Measurements from ENCODE around the gene GPR162. TPM values are rescaled to one million over a fixed set of nuclear protein-coding genes. Genes with fewer than 3 reads are reported as not detected.
A peak's percentile ranks its signal among the peaks of the same experiment; 100 is the strongest.

Gene GPR162
- total and polyA plus RNA-seq, 7 experiments from 2014 or later, result 0.30 to 10.5 (median 0.38) TPM; not detected in 2

DNA sequence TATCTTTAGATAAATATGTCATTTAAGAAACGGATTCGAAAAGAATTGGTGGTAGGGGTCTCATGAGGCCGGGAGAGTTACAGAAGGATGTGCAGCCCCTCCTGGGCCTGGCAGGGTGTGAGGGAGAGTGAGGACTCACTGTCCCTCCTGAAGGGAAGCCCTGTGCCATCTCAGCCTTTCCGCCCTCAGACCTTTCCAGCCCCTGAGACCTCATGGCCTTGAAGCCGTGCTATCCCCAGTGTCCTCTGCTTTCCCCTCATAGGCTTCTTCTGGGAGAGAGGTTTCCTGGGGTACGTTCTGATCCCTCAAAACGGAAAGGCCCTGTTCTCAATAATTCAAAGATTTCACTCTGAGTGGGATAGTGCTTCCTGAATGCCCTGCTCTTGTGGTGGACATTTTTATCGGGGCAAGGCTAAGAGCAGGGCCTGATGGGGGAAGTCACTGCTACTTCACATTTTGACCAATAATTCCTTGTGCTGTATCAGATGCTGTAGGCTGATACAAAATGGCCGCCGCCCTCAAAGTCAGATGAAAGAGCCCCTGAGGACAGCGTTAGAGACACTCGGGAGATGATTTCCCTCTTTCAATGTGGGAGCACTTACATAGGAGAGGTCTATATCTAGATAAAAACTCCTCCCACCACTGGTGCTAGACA is 31.0 kb upstream of the GPR162 start:
- Histone ChIP-seq H3K9me3 (ENCODE audit: control insufficient read depth in 2 of 3, low read length in 3 of 3) (no peaks in the 10 kb centered on the region), H3K4me3 (ENCODE audit: low read length) (peak overlapping the region; percentile 87), H3K4me1 (ENCODE audit: control insufficient read depth in 2 of 2, insufficient read depth in 2 of 2, low read length in 2 of 2) (peaks cover 0 to 42% of the 10 kb centered on the region in 2 donors), H3K27me3 (ENCODE audit: control insufficient read depth in 2 of 2, insufficient read depth in 2 of 2, low read length in 2 of 2) (no peaks in the 10 kb centered on the region), H3K27ac (ENCODE audit: low read depth, low read length) (peak overlapping the region; percentile 86), H3K36me3 (ENCODE audit: control insufficient read depth in 2 of 3, insufficient read depth in 3 of 3, low read length in 3 of 3) (peaks cover 0 to 6% (median 5%) of the 10 kb centered on the region in 3 experiments)
- Mint-ChIP-seq H3K9me3 (no peaks in the 10 kb centered on the region), H3K4me1 (peaks cover 54 to 81% (median 70%) of the 10 kb centered on the region in 7 donors), H3K4me3 (peak overlapping the region; percentile 85 to 99 (median 96)), H3K36me3 (peaks cover 4 to 27% (median 7%) of the 10 kb centered on the region in 5 donors), H3K27ac (peak overlapping the region; percentile 92 to 99 (median 97)), H3K27me3 (no peaks in the 10 kb centered on the region)
- DNase-seq, result peak in 5 of 9 donors; percentile 46 to 56 (median 49)
- ATAC-seq, result peak; percentile 36
- ChIA-PET CTCF (interaction anchor here (1.4 to 2.7 kb wide), 5 partner anchors 10 to 45 kb away, joined by 3 to 15 read pairs (median 8); partner anchors contain the start of gene MLF2), POLR2A (interaction anchor here (0.6 to 3.3 kb wide), 17 partner anchors 10 to 187 kb away, joined by 3 to 29 read pairs (median 8); partner anchors contain the start of genes COPS7A, ENO2, GPR162 and MLF2)
- intact Hi-C loops (cut with micrococcal nuclease), result loop anchor here in 1 of 2 donors (2.0 to 5.0 kb wide), 2 partner anchors 34 to 103 kb away; partner anchors contain the start of gene ZNF384

- Histone ChIP-seq H3K27ac (ENCODE audit: low read depth, low read length) (peak overlapping the region; percentile 86), H3K27me3 (ENCODE audit: control insufficient read depth in 2 of 2, insufficient read depth in 2 of 2, low read length in 2 of 2) (no peaks in the 10 kb centered on the region), H3K4me1 (ENCODE audit: control insufficient read depth in 2 of 2, insufficient read depth in 2 of 2, low read length in 2 of 2) (peaks cover 0 to 35% of the 10 kb centered on the region in 2 donors), H3K9me3 (ENCODE audit: control insufficient read depth in 2 of 3, low read length in 3 of 3) (no peaks in the 10 kb centered on the region), H3K36me3 (ENCODE audit: control insufficient read depth in 2 of 3, insufficient read depth in 3 of 3, low read length in 3 of 3) (peaks cover 0 to 20% (median 13%) of the 10 kb centered on the region in 3 experiments), H3K4me3 (ENCODE audit: low read length) (peak overlapping the region; percentile 87)
- Mint-ChIP-seq H3K4me1 (peaks cover 51 to 82% (median 71%) of the 10 kb centered on the region in 7 donors), H3K27me3 (no peaks in the 10 kb centered on the region), H3K4me3 (peak overlapping the region; percentile 85 to 99 (median 96)), H3K36me3 (peaks cover 4 to 37% (median 14%) of the 10 kb centered on the region in 5 donors), H3K9me3 (no peaks in the 10 kb centered on the region), H3K27ac (peak overlapping the region; percentile 88 to 99 (median 97))
- ChIA-PET CTCF (interaction anchor here (0.5 to 2.7 kb wide), 9 partner anchors 9 to 123 kb away, joined by 3 to 18 read pairs (median 7); partner anchors contain the start of gene MLF2), POLR2A (interaction anchor here (0.8 to 3.3 kb wide), 18 partner anchors 9 to 189 kb away, joined by 3 to 29 read pairs (median 6); partner anchors contain the start of genes CDCA3, GPR162, LAG3 and MLF2)
- peak in 2 of 9 donors; percentile 22 to 55 for DNase-seq
- intact Hi-C loops (cut with micrococcal nuclease), result loop anchor here (1.0 to 5.0 kb wide), 4 partner anchors 17 to 105 kb away; partner anchors contain the start of gene ZNF384 (in 1 of the 2)
- ATAC-seq, result peak; percentile 22
These were observed 29.6 kb upstream of the GPR162 start for GRCh38 chr12:6791931-6792520.

- Histone ChIP-seq H3K36me3 (ENCODE audit: control insufficient read depth in 2 of 3, insufficient read depth in 3 of 3, low read length in 3 of 3) (peaks cover 0 to 26% (median 13%) of the 10 kb centered on the region in 3 experiments), H3K9me3 (ENCODE audit: control insufficient read depth in 2 of 3, low read length in 3 of 3) (no peaks in the 10 kb centered on the region), H3K27ac (ENCODE audit: low read depth, low read length) (peak overlapping the region; percentile 86), H3K27me3 (ENCODE audit: control insufficient read depth in 2 of 2, insufficient read depth in 2 of 2, low read length in 2 of 2) (no peaks in the 10 kb centered on the region), H3K4me1 (ENCODE audit: control insufficient read depth in 2 of 2, insufficient read depth in 2 of 2, low read length in 2 of 2) (peaks cover 0 to 29% of the 10 kb centered on the region in 2 donors), H3K4me3 (ENCODE audit: low read length) (peak overlapping the region; percentile 87)
- Mint-ChIP-seq H3K27ac (peak overlapping the region; percentile 88 to 99 (median 97)), H3K4me3 (peak overlapping the region; percentile 85 to 99 (median 96)), H3K4me1 (peaks cover 52 to 84% (median 72%) of the 10 kb centered on the region in 7 donors), H3K36me3 (peaks cover 4 to 37% (median 18%) of the 10 kb centered on the region in 5 donors), H3K27me3 (no peaks in the 10 kb centered on the region), H3K9me3 (no peaks in the 10 kb centered on the region)
- DNase-seq, result peak in 7 of 9 donors; percentile 66 to 79 (median 76)
- intact Hi-C loops (cut with micrococcal nuclease), result loop anchor here (1.0 to 5.0 kb wide), 6 partner anchors 9 to 105 kb away; partner anchors contain the start of gene ZNF384 (in 1 of the 2)
- ChIA-PET POLR2A (interaction anchor here (0.6 to 3.3 kb wide), 20 partner anchors 9 to 1232 kb away, joined by 3 to 29 read pairs (median 5); partner anchors contain the start of genes C12orf57, CDCA3, LAG3 and MLF2), CTCF (interaction anchor here (0.7 to 2.7 kb wide), 11 partner anchors 9 to 172 kb away, joined by 3 to 18 read pairs (median 5); partner anchors contain the start of gene MLF2)
- ATAC-seq, result peak; percentile 76
These were observed 29.0 kb upstream of the GPR162 start for GRCh38 chr12:6792522-6793201.

DNA sequence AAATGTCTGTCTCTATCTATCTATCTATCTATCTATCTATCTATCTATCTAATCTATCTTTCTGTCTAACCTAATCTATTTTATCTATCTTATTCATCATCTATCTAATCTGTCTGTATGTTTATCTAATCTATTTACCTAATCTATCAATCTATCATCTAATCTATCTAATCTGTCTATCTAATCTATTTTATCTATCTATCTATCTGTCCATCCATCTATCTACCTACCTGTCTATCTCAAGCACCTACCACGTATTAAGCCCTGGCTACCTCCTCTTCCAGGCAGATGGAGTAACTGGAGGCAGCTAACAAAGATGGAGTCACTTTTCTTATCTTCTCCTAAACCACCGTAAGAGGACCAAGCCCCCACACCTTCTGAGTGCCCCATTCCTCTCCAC is 26.5 kb upstream of the GPR162 start:
- Mint-ChIP-seq H3K36me3 (peaks cover 4 to 46% (median 21%) of the 10 kb centered on the region in 5 donors), H3K9me3 (no peaks in the 10 kb centered on the region), H3K27ac (peak overlapping the region in 8 of 9 donors; percentile 15 to 97 (median 76)), H3K4me1 (peaks cover 54 to 90% (median 77%) of the 10 kb centered on the region in 7 donors), H3K27me3 (no peaks in the 10 kb centered on the region), H3K4me3 (peak overlapping the region in 8 of 10 donors; percentile 0 to 85 (median 24))
- ATAC-seq (no peak), DNase-seq (no peak)
- Histone ChIP-seq H3K27ac (ENCODE audit: low read depth, low read length) (no peak overlapping the region), H3K4me1 (ENCODE audit: control insufficient read depth in 2 of 2, insufficient read depth in 2 of 2, low read length in 2 of 2) (peaks cover 0 to 28% of the 10 kb centered on the region in 2 donors), H3K36me3 (ENCODE audit: control insufficient read depth in 2 of 3, insufficient read depth in 3 of 3, low read length in 3 of 3) (peaks cover 0 to 45% (median 19%) of the 10 kb centered on the region in 3 experiments), H3K9me3 (ENCODE audit: control insufficient read depth in 2 of 3, low read length in 3 of 3) (no peaks in the 10 kb centered on the region), H3K27me3 (ENCODE audit: control insufficient read depth in 2 of 2, insufficient read depth in 2 of 2, low read length in 2 of 2) (no peaks in the 10 kb centered on the region), H3K4me3 (ENCODE audit: low read length) (no peak overlapping the region)
- POLR2A ChIA-PET, result interaction anchor here (0.7 to 2.2 kb wide), 4 partner anchors 9 to 26 kb away, joined by 3 to 6 read pairs (median 4); no protein-coding TSS in a partner anchor
- intact Hi-C loops (cut with micrococcal nuclease), result no loop called here
- CTCF ChIA-PET, result interaction anchor here (0.7 to 1.1 kb wide), 2 partner anchors 17 to 28 kb away, joined by 3 to 4 read pairs; no protein-coding TSS in a partner anchor

DNA sequence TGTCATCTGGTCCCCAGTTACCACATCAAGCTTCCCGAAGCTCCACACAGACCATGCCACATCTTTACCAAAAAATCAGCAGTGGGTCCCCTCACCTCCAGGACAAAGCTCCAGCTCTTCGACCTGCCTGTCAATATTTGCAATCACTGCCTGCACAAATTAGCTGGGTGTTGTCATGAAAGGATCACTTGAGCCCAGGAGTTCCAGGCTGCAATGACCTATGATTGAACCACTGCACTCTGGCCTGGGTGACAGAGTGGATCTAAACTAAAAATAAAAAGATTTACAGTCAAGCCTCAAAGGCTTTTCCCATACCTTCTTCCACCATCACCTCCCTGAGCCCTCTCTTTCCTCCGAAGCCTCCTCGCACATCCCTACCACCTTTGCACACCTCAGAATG is 25.0 kb upstream of the GPR162 start:
- H3K4me1 Mint-ChIP-seq, result peaks cover 53 to 85% (median 75%) of the 10 kb centered on the region in 7 donors
- Histone ChIP-seq H3K27me3 (ENCODE audit: control insufficient read depth in 2 of 2, insufficient read depth in 2 of 2, low read length in 2 of 2) (no peaks in the 10 kb centered on the region), H3K36me3 (ENCODE audit: control insufficient read depth in 2 of 3, insufficient read depth in 3 of 3, low read length in 3 of 3) (peaks cover 0 to 51% (median 22%) of the 10 kb centered on the region in 3 experiments), H3K27ac (ENCODE audit: low read depth, low read length) (no peak overlapping the region), H3K4me3 (ENCODE audit: low read length) (no peak overlapping the region), H3K4me1 (ENCODE audit: control insufficient read depth in 2 of 2, insufficient read depth in 2 of 2, low read length in 2 of 2) (peaks cover 0 to 28% of the 10 kb centered on the region in 2 donors), H3K9me3 (ENCODE audit: control insufficient read depth in 2 of 3, low read length in 3 of 3) (no peaks in the 10 kb centered on the region)
- no peak for ATAC-seq
- H3K27me3 Mint-ChIP-seq, result no peaks in the 10 kb centered on the region
- peak overlapping the region in 3 of 10 donors; percentile 2 to 47 (median 45) for H3K4me3 Mint-ChIP-seq
- ChIA-PET POLR2A (interaction anchor here (0.9 to 1.5 kb wide), 5 partner anchors 13 to 32 kb away, joined by 3 to 8 read pairs (median 3); partner anchors contain the start of gene P3H3), CTCF (interaction anchor here (0.8 to 1.3 kb wide), 2 partner anchors 60 to 233 kb away, joined by 3 to 4 read pairs; no protein-coding TSS in a partner anchor)
- peaks cover 4 to 46% (median 21%) of the 10 kb centered on the region in 5 donors for H3K36me3 Mint-ChIP-seq
- H3K9me3 Mint-ChIP-seq, result no peaks in the 10 kb centered on the region
- peak overlapping the region in 6 of 9 donors; percentile 52 to 97 (median 75) for H3K27ac Mint-ChIP-seq
- DNase-seq, result no peak
- intact Hi-C loops (cut with micrococcal nuclease), result no loop called here
